Gastroesophageal sphincter (tissue), 3 donors: ENCODE data around the gene PPP2R5B.

Experiments
- EP300 ChIP-seq: sonication (generic); formaldehyde crosslinking; IDR thresholded peaks from one replicate; pipeline ENCODE4 v1.6.1; 2017; ENCODE audit warnings: antibody characterized with exemption, mild to moderate bottlenecking
- POLR2A ChIP-seq, 2 donors: fragments of 450-650 bp; IDR thresholded peaks; one replicate each; pipeline ENCODE4 v1.6.1; 2017; ENCODE audit warnings: antibody characterized with exemption in 2 of 2, mild to moderate bottlenecking in 2 of 2, moderate library complexity in 1 of 2
- TF ChIP-seq, protein P1 (sequence below), 4 experiments: fragments of 200-600 bp in 2 of 4; fragments of 450-650 bp in 2 of 4; sonication (generic) in 1 of 4; IDR thresholded peaks; one replicate each; pipeline ENCODE4 v1.5.1; 2017 to 2019; ENCODE audit warnings: antibody characterized with exemption in 4 of 4, mild to moderate bottlenecking in 2 of 4, moderate library complexity in 2 of 4

DNA sequence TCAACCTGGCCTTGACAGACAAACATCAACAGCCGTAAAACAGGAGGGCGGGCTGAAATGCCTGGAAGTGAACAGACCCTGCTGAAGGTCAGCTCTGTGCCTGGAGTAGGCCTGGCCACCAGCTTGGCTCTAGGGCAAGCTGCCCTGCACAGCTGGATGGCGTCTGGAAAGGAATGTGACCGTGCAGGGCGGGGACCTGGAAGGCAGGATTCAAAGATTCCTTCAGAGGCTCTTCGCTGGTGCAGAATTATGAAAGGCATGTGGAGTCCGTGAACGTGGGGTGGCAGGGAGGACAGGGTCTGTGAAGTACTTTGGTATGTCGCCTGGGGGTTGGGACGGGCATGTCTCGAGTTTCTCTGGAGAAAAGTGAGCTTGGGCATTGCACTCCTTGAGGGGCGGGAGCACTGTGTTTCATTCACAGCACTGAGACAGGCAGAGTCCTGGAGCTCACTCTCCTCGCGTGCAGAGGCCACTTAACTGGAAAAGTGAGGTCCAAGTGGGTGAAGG lies 47.6 kb upstream of the PPP2R5B start:
- TF ChIP-seq POLR2A (IDR thresholded peaks at IDR 0.05) (no peak), EP300 (no peak)
- TF ChIP-seq, protein P1, sequence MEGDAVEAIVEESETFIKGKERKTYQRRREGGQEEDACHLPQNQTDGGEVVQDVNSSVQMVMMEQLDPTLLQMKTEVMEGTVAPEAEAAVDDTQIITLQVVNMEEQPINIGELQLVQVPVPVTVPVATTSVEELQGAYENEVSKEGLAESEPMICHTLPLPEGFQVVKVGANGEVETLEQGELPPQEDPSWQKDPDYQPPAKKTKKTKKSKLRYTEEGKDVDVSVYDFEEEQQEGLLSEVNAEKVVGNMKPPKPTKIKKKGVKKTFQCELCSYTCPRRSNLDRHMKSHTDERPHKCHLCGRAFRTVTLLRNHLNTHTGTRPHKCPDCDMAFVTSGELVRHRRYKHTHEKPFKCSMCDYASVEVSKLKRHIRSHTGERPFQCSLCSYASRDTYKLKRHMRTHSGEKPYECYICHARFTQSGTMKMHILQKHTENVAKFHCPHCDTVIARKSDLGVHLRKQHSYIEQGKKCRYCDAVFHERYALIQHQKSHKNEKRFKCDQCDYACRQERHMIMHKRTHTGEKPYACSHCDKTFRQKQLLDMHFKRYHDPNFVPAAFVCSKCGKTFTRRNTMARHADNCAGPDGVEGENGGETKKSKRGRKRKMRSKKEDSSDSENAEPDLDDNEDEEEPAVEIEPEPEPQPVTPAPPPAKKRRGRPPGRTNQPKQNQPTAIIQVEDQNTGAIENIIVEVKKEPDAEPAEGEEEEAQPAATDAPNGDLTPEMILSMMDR (IDR thresholded peaks at IDR 0.05), result no peak
